D721Med (cell line): ENCODE data around the gene HTR2C.
"Not testable (repeated sequence)": the region's sequence is repeated elsewhere in the genome, so short reads cannot be mapped to it uniquely, and the experiment has no call there.

Source experiments
- DNase-seq: peaks from one replicate; pipeline ENCODE4 v3.0.0; 2011; ENCODE audit warnings: low spot score; ENCODE audit not compliant: insufficient read length
- FAIRE-seq: peaks from 2 replicates; lab custom pipeline; 2011; peaks lifted over from hg19 to GRCh38; lab: Jason Lieb, UNC
- CTCF ChIP-seq: IDR thresholded peaks from 2 replicates; pipeline ENCODE4 v1.5.1; 2012; ENCODE audit warnings: mild to moderate bottlenecking, control low read depth; ENCODE audit not compliant: insufficient read depth; ENCODE audit errors: missing control alignments

HTR2C gene

DNA sequence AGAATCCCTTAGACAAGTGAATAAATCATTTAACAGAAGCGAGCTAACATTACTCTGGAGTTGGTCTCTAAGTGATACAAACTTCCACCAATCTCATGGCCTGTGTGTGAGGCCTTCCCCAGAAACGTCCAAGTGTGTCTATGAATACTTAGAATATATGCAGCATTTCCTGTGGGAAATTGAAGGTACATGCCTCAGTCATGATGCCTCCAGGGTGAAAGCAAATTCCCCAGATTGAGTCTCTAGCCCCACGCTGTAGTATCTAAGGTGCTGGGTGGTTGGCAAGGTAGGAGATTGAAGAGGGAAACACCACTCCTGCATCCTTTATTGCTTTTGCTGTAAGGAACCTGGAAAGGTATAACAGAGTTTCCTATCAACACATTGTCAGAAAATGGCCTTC, 319.7 kb downstream of the HTR2C start:
- no peak for TF ChIP-seq CTCF
- FAIRE-seq (no peak), DNase-seq (no peak)

DNA sequence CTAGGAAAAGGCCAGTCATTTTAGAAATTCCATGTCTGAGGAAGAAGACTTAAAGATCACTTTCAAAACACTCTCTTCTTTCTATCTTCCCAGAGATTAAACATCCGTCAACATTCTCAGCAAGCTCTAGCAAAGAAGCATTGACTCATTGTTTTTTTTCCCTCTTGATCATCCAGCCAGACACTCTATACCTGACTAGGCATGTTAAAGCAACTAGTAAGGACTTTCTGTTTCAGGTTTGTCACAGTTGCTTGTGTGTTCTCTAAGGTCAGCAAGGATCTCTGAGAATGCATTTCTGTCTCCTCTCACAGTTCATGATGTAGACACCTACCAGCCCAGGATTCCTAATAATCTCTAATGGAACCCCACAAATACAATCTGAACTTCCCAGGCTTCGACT, 321.4 kb downstream of the HTR2C start:
- FAIRE-seq = no peak
- no peak for DNase-seq
- TF ChIP-seq CTCF = no peak

- FAIRE-seq = no peak
- TF ChIP-seq CTCF = no peak
- DNase-seq = no peak
Observed at GRCh38 chrX:114906984-114907510, 323.2 kb downstream of the HTR2C start.

GRCh38 chrX:114924423-114924822, 340.5 kb downstream of the HTR2C start:
- FAIRE-seq (no peak), DNase-seq (no peak)
- no peak for TF ChIP-seq CTCF

DNA sequence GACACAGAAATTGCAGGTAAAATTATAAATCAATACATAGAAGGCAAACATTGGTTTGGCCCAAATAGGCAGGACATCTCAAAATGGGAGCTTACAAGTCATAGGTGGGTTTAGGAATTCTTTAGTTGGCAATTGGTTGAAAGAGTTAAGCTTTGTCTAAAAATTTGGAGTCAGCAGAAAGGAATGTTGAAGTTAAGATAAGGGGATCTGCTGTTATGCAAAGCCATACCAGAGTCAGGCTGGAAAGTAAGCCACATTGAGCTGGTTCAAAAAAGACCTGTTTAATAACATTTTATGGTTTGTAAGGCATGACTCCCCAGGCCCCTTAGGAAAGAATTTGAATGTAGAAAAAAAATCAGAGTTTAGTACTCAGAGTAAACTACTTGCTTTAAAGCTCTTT, 341.0 kb downstream of the HTR2C start:
- FAIRE-seq (no peak), DNase-seq (no peak)
- no peak for TF ChIP-seq CTCF

DNA sequence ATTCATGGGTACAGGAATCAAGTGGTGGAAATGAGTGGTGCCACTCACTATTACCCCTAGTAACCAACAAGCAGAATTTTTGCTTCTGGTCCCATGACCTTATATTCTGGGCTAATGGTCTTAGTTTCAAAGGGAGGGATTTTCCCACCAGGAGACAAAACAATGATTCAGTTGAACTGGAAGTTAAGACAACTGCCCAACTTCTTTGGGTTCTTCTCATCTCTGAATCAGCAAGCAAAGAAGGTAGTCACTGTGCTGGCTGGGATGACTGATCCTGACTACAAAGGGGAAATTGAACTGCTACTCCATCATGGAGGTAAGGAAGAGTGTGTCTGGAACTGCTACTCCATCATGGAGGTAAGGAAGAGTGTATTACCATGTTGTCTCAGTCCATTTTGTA, 346.3 kb downstream of the HTR2C start:
- DNase-seq (no peak), FAIRE-seq (no peak)
- no peak for TF ChIP-seq CTCF

DNA sequence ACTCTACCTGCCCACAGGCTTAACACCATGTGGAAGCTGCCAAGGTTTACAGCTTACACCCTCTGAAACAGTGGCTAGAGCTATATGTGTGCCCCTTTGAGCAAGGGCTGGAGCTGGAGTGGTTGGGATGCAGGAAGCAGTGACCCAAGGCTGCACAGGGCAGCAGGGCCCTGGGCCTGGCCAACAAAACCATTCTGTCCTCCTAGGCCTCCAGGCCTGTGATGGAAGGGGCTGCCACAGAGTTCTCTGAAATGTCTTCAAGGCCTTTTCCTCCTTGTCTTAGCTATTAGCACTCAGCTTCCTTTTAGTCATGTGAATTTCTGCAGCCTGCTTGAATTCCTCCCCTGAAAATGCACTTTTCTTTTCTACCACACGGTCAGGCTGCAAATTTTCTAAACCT, 348.7 kb downstream of the HTR2C start:
- DNase-seq (no peak), FAIRE-seq (no peak)
- TF ChIP-seq CTCF = no peak

DNA sequence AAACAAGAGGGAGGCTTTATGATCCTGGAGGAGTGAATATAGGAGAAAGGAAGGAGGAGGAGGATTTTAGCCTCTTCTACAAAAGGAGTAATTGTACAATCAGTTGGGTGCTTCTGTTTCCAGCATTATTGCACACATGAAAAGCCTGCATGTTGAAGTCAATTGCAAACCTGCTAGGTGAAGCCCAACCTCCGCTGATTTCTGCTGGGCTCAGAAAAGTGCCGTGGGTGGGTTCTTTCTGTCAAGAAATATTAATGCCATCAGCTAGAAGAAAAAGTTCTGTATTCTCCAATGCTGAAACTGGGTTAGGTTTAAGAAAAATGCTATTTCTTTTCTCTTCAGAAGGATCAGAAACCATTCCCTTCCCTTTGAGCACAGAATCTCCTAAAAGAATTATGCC, 349.4 kb downstream of the HTR2C start:
- not testable (repeated sequence) for FAIRE-seq, DNase-seq

DNA sequence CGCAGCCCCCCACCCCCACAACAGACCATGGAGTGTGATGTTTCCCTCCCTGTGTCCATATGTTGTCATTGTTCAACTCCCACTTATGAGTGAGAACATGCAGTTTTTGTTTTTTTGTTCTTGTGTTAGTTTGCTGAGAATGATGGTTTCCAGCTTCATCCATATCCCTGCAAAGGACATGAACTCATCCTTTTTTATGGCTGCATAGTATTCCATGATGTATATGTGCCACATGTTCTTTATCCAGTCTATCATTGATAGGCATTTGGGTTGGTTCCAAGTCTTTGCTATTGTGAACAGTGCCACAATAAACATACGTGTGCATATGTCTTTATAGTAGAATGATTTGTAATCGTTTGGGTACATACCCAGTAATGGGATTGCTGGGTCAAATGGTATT, 353.2 kb downstream of the HTR2C start:
- not testable (repeated sequence) for FAIRE-seq, DNase-seq
